HG03354 (cell line): Measurements from ENCODE around the gene MAML3.
"Not testable (repeated sequence)": the region's sequence is repeated elsewhere in the genome, so short reads cannot be mapped to it uniquely, and the experiment has no call there.

Source experiments
- ATAC-seq: cut with Tn5 transposase; IDR thresholded peaks from one replicate; pipeline ENCODE4 v1.9.1; 2021; ENCODE audit warnings: mild to moderate bottlenecking; ENCODE audit not compliant: unreplicated experiment, poor library complexity, severe bottlenecking

Gene MAML3

DNA sequence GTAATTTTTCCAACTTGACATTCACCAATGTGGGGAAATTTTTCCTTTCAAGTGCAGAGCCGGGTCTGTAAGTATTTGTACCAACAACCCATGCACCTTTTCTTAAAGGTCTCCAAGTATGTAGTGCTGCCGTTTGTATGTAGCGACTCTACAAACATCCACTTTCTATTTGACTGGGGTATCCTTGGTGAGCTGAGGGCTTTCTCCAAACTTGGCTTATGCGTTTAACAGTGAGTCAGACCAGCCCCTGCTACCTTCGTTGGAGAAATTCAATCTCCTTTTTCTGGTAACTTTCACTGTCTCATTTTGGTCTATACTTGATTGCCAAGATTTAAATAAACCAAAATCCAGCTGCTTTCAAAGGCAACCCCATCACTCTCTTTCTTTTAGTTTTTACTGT, 453.4 kb downstream of the MAML3 start:
- ATAC-seq: no peak

DNA sequence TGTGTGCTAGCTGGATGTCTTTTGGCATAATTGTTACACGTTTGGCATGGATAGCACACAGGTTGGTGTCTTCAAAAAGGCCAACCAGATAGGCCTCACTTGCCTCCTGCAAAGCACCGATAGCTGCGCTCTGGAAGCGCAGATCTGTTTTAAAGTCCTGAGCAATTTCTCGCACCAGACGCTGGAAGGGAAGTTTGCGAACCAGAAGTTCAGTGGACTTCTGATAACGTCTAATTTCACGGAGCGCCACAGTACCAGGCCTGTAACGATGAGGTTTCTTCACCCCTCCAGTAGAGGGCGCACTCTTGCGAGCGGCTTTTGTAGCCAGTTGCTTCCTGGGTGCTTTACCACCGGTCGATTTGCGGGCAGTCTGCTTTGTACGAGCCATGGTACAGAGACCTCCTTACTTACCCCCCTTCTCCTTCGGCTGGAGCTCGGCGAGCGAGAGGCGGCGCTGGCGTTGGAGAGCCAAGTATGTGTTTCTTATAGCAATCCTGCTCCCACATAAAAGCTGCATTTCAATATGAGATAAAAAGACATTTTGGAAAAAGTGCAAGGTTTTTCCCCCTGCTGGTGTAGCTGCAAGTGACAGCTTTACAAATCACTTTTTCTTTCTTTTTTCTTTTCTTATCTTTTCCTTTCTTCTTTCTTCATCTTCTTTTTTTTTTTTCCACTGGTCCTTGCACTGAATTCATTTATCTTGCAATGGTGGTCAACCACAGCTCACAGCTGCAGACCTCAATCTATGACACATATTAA, 455.6 kb downstream of the MAML3 start:
- not testable (repeated sequence) for ATAC-seq

DNA sequence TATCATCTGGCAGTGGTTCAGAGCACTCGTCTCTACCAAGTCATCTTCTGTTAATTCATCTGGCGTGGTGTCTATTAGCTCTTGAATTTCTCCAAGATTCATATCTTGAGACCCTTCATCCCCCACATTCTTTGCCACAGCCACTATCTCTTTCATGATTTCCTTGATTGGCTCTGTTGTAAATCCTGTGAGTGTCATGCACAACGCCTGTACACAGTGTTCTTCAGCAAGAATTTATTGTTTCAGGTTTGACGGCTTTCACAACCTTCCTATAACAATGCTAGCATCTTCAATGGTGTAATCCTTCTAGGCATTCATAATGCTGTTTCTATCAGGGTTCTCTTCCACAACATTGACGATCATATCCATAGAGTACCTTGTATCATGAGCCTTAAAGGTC, 457.5 kb downstream of the MAML3 start:
- no peak for ATAC-seq

- no peak for ATAC-seq
Measured at GRCh38 chr4:139694522-139695107, 459.4 kb downstream of the MAML3 start.

- no peak for ATAC-seq
Measured at GRCh38 chr4:139692309-139693012, 461.5 kb downstream of the MAML3 start.

GRCh38 chr4:139690419-139690818, 463.6 kb downstream of the MAML3 start:
- no peak for ATAC-seq

DNA sequence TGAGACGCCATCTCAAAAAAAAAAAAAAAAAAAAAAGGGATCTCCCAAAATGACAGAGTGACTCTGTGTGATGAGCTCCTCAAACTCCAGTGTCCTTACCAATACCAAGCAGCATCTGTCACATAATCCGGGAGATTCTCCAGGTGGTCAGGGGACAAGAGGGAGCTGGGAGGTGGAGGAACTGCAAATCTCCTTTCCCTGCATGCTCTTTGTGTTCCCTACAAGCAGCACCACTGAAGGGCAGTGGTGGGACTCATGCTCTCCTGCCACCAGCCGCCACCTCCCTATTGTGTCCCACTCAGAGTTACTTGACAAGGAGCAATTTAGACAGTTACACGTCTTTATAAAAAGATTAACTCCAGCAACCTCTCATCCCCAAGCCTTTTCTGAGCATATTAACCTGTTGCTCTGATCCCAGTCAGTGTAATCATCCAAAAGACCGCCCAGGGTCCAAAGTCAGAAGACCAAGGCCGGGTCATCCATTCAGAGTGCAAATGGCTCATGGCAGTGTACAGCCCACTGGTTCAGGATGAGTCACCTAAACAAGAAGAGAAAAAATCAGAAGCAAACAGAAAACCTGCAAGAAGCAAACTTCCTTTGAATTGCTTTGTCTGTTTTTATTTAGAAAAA, 464.8 kb downstream of the MAML3 start:
- ATAC-seq: no peak

- no peak for ATAC-seq
Measured at GRCh38 chr4:139686988-139687387, 467.0 kb downstream of the MAML3 start.

DNA sequence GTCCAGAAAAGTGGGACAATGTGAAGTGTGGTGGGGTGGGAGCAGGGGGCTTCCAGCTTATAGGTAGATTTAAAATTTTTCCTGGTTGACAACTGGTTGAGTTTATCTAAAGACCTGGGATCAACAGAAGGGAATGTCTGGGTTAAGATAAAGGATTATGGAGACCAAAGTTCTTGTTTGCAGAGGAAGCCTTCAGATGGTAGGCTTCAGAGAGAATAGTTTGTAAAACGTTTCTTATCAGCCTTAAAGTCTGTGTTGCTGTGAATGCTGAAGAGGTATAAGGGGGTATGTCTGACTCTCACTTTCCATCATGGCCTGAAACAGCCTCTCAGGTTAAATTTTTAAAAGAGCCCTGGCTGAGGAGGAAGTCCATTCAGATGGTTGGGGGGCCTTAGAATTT, 467.9 kb downstream of the MAML3 start:
- no peak for ATAC-seq

DNA sequence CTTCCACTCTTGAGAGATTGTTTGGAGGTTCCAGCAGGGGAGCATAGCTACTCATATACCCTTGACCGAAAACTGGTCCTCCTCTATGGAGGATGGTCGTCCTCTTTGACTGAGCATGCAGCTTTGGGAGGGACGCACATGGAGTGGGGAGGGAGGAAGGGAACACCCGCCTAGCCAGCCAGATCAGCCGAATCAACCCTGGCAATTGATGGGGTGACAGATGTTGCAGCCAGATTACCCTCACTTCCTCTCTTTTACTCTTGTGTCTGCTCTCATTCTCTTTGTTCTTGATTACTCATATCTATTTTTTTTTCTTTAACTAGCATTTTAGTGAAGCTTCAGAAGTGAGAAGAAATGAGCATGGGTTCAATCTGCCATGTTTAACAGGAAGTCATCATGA, 468.8 kb downstream of the MAML3 start:
- ATAC-seq: no peak

DNA sequence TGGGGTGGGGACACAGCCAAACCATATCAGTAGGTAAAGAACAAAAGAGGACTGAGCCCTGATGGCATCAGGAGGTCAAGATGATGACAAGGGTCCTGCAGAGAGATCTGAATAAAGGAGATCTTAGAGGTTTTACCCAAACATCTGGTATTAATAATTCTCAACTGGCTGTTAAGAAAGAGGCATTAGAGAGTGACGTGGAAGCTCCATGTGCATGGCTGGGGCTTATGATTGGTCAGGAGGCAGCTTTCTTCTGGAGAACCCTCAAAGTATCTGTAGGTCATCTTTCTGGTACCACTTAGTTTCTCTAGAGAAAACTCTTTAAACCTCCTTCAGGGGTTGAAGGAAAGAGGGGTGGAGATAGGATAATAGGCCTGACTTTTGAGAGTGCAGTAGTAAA, 469.6 kb downstream of the MAML3 start:
- no peak for ATAC-seq

DNA sequence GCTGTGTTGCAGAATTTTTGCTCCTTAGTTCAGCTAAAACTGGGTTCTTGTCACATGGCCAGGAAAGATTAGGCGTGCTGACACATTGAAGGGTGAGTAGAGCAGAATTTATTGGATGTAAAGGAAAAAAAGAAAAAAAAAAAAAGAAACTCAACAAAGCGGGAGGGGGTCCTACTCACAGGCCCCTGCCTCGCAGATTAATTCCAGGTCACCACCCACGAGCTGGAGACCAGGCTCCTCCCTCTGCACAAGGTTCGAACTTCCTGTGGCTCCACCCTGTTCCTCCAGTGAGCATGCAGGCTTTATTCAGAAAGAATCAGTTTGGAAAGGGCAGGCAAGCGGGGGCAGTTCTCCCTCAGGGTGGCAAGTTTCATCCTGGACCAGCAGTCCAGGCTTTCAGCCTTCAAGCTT, 471.2 kb downstream of the MAML3 start:
- no peak for ATAC-seq

GRCh38 chr4:139682309-139682708, 471.7 kb downstream of the MAML3 start:
- ATAC-seq: no peak

- no peak for ATAC-seq
Measured at GRCh38 chr4:139676913-139677585, 476.9 kb downstream of the MAML3 start.

DNA sequence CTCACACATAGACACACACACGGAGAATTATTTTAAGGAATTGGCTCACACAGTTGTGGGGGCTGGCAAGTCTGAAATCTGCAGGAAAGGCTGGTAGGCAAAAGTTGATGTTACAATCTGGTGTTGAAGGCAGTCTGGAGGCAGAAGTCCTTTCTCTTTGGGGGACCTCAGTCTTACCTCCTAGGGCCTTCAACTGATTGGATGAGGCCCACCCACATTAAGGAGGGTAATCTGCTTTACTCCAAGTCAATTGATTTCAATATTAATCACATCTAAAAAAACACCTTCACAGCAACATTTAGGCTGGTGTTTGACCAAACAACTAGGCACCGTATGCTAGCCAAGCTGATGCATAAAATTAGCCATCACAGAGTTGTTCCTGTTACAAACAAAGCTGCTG, 477.6 kb downstream of the MAML3 start:
- no peak for ATAC-seq

DNA sequence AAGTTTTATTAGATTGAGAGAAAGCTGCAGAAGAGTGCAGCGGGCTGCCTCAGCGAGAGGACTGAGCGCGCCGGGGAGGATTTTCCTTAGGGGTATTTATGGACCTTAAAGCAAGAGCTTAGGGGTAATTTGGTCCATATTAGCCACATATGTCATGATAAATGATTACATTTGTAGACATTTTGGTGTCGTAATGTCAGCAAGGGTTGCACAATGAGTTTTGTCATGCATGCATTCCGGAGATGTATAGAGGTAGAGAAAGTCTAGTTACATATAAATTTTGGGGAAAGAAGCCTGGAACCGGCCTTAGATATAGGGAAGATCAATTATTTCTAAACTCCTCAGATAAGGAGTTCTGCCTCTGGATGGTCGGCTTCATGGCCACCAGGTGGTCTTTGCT, 478.3 kb downstream of the MAML3 start:
- ATAC-seq: no peak

- peak; percentile 68 for ATAC-seq
Measured at GRCh38 chr4:139674875-139675550, 479.0 kb downstream of the MAML3 start.

DNA sequence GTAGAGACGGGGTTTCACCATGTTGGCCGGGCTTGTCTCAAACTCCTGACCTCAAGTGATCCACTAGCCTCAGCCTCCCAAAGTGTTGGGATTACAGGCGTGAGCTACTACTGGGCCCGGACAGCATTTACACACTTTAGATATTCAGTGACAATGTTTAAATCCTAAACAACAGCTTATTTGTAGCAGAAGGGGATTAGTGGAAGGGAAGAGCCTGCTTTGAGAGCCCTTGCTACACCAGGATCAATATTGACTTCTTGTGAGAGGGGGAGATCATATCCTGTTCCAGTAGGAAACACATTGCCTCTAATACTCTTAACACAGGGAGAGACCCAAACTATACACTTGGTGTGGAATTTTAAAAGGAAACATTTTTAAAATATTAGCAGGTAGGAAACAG, 481.3 kb downstream of the MAML3 start:
- no peak for ATAC-seq

DNA sequence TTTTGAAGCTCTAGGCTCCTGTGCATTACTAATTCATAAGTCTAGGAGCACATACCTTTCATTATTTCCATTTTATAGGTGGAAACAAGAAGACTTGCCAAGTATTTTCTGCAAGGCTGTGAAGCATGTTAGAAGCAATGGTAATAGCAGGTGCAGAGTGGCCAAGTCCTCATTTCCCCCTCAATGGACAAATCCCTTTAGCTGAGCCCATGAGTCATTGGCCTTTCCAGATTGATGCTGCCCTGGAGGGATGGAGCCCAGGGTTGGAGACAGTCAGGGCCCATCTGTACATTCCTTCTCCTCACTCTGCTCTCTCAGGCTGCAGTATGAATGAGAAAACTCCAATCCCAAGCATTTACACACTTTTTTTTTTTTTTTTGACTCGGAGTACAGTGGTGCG, 481.8 kb downstream of the MAML3 start:
- no peak for ATAC-seq

DNA sequence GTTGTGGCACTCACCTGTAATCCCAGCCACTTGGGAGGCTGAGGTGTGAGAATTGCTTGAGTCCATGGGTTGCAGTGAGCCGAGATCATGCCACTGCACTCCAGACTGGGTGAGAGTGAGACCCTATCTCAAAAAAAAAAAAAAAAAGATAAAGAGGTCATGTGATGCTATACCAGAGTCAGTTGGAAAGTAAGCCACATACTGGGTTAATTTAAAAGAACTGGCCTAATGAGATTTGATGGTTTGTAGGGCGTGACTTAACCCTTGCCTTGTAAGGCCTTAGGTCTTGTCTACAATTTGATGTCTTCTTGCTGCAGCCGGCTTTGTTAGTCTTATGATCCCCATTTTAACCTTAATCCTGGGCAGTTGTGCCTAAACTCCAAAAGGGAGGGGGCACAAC, 483.2 kb downstream of the MAML3 start:
- no peak for ATAC-seq
